Left lobe of liver (tissue), 2 donors: Measurements from ENCODE around the gene KIF5A. TPM values are rescaled to one million over a fixed set of nuclear protein-coding genes. Genes with fewer than 3 reads are reported as not detected.
"Not testable (repeated sequence)": the region's sequence is repeated elsewhere in the genome, so short reads cannot be mapped to it uniquely, and the experiment has no call there.

Source experiments
- ATAC-seq: fragments of 200-7000 bp; cut with Tn5 transposase; one replicate; pipeline ENCODE4 v1.9.1; 2020; ENCODE audit warnings: mild to moderate bottlenecking, moderate library complexity
- DNase-seq: peaks from one replicate; pipeline ENCODE4 v3.0.0-alpha.2; 2020; ENCODE audit warnings: low spot score
- total RNA-seq: library from RNA; stranded (reverse); gene quantifications from one replicate; pipeline ENCODE4 v1.2.1, GENCODE V29; 2021
- donor health status: DM: no; HTN: no; CAD: no; lungs with moderate emphysema.
- donor health status: DM: no; HTN: yes; CAD: no.

Gene KIF5A
- total RNA-seq, 1 donor from 2014 or later: 0.05 TPM

DNA sequence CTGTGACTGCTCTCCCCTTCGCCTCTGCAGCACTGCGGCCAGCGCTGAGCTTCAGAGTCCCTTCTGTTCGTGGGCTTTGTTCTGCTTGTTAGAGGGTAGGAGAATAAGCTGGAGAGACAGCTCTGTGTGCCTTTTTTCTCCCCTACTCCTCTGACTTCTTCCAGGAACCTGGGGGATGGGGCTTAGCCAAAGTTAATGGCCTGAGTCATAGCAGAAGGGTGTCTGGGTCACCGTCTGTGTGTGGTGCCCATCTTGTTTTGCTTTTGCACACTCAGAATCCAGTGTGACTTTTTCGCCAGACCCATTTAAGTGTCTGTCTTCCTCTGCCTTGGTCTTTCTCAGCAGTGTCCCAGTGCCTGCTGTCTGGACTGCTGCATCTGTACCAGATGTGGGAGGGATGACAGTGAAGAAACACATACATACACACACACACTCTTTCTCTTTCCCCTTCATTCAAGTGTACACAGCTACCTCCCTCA, 3.0 kb downstream of the KIF5A start:
- ATAC-seq (no peak), DNase-seq (no peak)

DNA sequence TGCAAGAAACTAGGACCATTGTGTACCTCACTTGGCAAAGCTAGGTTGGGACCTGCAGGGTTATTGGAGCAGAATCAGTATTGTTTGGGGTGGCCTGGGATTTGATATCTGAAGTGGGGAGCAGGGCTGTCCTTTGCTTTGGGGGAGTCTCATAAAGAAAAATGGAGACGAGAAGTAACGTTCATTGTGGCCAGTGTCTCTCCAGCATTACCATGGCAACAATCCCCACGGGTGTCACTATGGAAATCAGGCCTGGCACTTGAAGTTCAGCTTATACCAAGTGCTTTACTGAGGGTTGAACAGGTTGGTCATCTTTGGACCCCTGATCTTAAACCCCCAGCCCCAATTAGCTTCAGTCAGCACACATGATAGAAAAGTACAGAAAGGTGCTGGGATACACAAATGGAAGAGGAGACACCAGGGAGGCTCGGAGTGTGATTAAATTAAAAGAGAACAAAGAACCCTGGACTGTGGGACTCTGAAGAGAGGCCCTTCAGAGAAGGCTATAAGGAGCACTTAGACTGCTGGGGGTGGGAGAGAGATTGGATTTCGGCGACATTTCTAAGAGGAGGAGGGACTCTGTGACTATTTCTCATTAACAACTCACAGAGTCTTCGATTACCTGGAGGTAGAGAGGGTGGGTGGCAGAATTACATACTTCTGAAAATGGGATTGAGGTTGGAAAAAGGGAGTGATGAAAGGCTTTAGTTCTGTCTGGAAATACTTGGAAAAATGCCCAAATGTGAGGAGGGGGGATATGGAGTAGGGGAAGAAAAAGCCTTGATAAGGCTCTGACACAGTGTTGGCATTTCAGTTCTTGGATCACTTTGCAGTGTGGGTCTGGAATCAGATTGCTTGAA, 3.7 kb downstream of the KIF5A start:
- DNase-seq (no peak), ATAC-seq (no peak)

- DNase-seq (no peak), ATAC-seq (no peak)
Measured at GRCh38 chr12:57554453-57554852, 4.6 kb downstream of the KIF5A start.

DNA sequence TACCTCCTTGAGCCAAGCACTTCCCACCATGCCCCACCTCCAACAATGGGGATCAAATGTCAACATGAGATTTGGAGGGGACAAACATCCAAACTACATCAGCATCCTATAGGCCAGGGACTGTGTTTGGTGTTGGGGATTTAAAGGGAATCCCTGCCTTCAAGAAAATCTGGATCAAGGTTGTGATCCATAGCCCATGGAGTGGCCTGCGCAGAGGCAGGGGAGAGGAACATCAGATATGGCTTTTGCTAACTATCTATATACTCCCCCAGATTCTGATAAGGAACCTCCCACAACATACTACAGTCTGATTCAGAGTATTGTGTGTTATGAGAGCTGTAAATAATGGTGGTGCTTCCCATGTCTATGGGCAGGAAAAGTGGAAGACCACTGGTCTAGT, 5.1 kb downstream of the KIF5A start:
- ATAC-seq (no peak), DNase-seq (no peak)

DNA sequence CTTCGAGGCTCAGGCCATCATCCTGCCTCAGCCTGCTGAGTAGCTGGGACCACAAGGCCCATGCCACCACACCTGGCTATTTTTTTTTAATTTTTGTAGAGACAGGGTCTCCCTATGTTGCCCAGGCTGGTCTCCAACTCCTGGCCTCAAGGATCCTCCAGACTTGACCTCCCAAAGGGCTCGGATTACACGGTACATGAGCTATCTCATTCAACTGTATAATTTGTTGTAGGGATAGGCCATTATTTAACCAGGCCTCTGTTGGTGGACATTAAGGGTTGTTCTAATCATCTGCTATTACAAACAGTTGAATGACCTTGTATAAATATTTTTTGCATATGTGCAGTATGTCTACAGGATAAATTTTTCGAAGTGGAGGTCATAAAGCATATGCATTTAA, 9.0 kb downstream of the KIF5A start:
- ATAC-seq (no peak), DNase-seq (no peak)

DNA sequence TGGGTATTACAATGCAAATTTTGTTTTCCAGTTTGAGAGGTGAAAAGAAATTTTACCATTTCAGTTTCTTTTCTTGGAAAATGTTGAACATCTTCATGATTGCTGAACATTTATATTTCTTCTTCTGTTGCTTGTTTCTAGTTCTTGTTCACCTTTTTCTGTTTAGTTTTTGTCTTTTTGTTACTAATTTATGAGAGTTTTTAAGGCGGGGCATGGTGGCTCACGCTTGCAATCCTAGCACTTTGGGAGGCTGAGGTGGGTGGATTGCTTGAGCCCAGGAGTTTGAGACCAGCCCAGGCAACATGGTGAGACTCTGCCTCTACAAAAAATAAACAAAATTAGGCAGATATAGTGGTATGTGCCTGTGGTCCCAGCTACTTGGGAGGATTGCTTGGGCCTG, 10.7 kb downstream of the KIF5A start:
- DNase-seq (no peak), ATAC-seq (no peak)

- not testable (repeated sequence) for ATAC-seq, DNase-seq
Measured at GRCh38 chr12:57561117-57561516, 11.3 kb downstream of the KIF5A start.

DNA sequence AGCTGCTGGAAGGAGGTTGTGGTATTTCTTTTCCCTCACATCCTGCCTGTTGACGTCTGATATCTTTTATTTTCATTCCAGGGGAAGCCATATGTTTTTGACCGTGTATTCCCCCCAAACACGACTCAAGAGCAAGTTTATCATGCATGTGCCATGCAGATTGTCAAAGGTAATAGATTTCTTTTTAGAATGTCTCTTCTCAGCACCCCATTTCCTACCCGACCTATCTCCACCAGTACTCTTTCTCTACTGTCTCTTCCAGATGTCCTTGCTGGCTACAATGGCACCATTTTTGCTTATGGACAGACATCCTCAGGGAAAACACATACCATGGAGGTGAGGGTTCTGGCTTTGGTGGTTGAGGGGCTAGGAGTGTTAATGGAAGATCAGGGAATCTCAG, 13.5 kb downstream of the KIF5A start:
- DNase-seq: no peak
- ATAC-seq: no peak

GRCh38 chr12:57564178-57564740, 14.4 kb downstream of the KIF5A start:
- DNase-seq (no peak), ATAC-seq (no peak)

GRCh38 chr12:57568838-57569237, 19.0 kb downstream of the KIF5A start:
- DNase-seq: no peak
- no peak for ATAC-seq

- DNase-seq (no peak), ATAC-seq (no peak)
Measured at GRCh38 chr12:57569858-57570257, 20.0 kb downstream of the KIF5A start.

DNA sequence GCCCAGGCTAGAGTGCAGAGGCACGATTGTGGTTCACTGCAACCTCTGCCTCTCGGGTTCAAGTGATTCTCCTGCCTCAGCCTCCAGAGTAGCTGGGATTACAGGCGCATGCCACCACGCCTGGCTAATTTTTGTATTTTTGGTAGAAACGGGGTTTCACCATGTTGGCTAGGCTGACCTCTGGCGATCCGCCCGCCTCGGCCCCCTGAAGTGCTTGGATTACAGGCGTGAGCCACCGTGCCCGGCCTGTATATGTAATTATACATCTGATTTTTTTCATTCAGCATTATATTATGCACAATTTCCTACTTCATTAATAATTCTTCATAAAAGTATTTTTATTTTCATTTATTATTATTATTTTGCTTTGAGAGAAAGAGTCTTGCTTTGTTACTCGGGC, 20.6 kb downstream of the KIF5A start:
- DNase-seq, ATAC-seq: not testable (repeated sequence)

DNA sequence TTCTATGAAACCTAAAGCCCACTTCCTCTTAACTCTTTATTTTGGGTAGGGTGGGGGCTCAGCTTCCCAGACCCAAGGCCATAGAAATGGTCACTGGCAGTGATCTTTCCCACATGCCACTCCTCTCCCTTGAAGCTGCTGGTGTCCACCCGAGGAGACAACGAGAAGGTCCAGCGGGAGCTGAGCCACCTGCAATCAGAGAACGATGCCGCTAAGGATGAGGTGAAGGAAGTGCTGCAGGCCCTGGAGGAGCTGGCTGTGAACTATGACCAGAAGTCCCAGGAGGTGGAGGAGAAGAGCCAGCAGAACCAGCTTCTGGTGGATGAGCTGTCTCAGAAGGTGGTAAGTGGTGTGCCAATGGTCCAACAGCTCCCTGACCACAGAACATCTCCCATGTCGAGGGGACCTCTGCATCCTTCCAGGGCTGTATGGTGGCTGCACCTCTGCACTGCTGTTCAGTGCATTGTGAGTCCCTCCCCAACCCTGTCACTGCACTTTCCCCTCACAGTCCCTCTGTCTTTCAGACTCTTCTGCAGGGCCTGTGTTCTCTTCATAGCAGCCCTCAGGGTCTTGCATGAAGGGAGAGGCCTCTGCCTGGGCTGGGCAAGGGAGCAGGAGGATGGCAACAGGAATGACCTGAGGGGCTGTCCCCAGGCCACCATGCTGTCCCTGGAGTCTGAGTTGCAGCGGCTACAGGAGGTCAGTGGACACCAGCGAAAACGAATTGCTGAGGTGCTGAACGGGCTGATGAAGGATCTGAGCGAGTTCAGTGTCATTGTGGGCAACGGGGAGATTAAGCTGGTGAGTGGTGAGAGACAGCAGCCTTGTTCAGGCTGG, 22.3 kb downstream of the KIF5A start:
- DNase-seq: no peak
- ATAC-seq: no peak

DNA sequence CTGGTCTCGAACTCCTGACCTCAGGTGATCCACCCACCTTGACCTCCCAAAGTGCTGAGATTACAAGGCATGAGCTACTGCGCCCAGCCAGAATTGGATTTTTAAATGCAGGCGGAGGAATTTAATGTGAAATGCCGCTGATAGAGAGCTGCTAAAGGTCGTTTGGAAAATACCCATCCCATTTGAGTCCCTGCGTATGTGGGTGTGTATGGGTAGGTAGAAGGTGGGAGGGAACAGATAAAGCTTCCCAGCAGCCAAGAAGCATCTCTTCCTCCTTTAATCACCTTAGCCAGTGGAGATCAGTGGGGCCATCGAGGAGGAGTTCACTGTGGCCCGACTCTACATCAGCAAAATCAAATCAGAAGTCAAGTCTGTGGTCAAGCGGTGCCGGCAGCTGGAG, 25.0 kb downstream of the KIF5A start:
- DNase-seq: no peak
- ATAC-seq: no peak

GRCh38 chr12:57575771-57576612, 26.1 kb downstream of the KIF5A start:
- peak; percentile 31 for ATAC-seq
- no peak for DNase-seq

- DNase-seq (no peak), ATAC-seq (no peak)
Measured at GRCh38 chr12:57576613-57577160, 26.8 kb downstream of the KIF5A start.

DNA sequence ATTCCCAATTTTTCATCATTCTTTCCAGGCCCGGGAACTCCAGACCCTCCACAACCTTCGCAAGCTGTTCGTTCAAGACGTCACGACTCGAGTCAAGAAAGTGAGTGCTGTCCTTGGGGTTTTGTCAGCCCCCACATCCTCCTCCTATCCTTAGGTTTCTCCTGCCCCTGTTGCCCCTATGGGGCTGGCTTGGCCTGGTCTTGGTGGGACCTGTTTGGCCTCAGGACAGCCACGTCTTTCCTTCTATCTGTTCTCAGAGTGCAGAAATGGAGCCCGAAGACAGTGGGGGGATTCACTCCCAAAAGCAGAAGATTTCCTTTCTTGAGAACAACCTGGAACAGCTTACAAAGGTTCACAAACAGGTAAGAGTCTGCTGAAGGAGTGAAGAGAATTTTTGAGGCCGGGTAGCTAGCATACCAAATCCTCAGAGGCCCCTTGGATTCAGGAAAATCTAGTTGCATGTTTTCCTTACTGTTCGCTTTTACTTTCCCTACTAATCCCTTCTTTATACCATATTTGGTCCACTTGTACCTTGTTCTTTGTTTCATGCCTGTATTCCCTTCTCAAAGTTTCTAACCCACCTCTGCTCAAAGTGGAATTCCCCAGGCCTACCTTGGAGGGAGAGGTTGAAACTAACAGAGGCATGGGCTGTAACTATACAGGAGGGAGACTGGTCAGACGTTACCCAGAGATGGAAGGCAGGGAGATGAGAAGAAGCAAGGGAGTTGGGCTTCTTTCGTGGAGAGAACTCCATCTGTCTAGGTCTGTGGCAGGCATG, 28.3 kb downstream of the KIF5A start:
- DNase-seq: no peak
- ATAC-seq: no peak

GRCh38 chr12:57579011-57579410, 29.2 kb downstream of the KIF5A start:
- no peak for ATAC-seq

DNA sequence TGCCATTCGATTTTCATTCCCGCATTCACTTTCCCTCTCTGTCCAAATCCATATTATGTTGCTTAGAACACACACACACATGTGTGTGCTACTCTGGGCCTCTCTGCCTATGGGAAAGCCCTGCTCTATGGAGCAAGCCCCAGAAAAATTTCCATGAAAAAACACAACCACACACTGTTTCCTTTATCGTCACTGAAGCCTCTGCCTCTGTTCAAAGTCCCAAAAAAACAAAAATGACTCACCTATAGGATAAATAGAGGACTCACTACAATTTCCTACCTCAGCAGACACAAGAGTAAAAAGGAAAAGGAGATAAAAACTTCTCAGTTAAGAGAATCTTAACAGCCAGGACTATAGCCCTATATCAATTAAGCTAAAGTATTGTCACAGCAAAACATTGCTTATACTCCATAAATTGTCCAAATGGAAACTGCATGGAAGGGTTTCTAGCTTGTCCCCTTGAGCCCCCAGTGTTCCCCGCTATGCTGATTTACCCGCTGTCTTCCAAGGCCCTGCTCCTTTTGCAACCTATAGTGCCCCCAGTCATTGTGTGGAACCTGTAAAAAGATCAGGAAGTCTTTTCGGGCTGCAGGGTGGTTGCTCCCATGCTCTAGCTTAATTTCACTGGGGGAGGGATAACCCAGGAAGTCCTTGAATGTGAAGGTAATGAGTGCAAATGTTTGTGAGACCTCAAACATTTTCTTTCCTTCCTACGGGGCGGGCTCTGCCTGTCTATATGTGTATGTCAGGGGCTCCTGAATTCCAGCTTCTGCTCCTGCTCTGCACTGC, 30.0 kb downstream of the KIF5A start:
- DNase-seq: no peak
- ATAC-seq: no peak

More at GRCh38 chr12:57579011-57579410, 29.2 kb downstream of the KIF5A start:
- DNase-seq: no peak
